BJ (cell line): ENCODE data around the gene MORN5. TPM values are rescaled to one million over a fixed set of nuclear protein-coding genes. Genes with fewer than 3 reads are reported as not detected.

Experiments
- CTCF ChIA-PET: fragments of 350-600 bp; formaldehyde crosslinking; extraction: SDS; loops from one replicate; lab custom pipeline; 2021; ENCODE audit warnings: antibody characterized with exemption, inconsistent platforms; lab: Yijun Ruan, JAX
- POLR2A ChIA-PET: fragments of 300-600 bp; sonication (Branson Sonifier 250); formaldehyde crosslinking; extraction: SDS; loops from one replicate; lab custom pipeline; 2021; ENCODE audit warnings: antibody characterized with exemption; lab: Charles Lee
- DNase-seq: peaks from one replicate; pipeline ENCODE4 v3.0.0-alpha.2; 2011; ENCODE audit warnings: low read depth
- H3K27me3 ChIP-seq: 2 replicates; pipeline ENCODE4 v1.6.0; 2011; ENCODE audit warnings: low read length; ENCODE audit not compliant: control insufficient read depth, insufficient read depth
- H3K36me3 ChIP-seq: 2 replicates; pipeline ENCODE4 v1.5.1; 2011; ENCODE audit warnings: low read length; ENCODE audit not compliant: control insufficient read depth, insufficient read depth
- H3K4me3 ChIP-seq: 2 replicates; pipeline ENCODE4 v1.5.1; 2011; ENCODE audit warnings: low read depth, mild to moderate bottlenecking, control low read depth, low read length
- polyA plus RNA-seq: library from polyadenylated mRNA; depleted of rRNA; stranded (reverse); fragments of >200 nt; gene quantifications from 2 replicates; pipeline ENCODE4 v1.2.3, GENCODE V29; 2011
- TF ChIP-seq, protein P1 (sequence below): IDR thresholded peaks from 2 replicates; pipeline ENCODE4 v1.5.1; 2011; ENCODE audit warnings: low read depth, mild to moderate bottlenecking, control low read depth, inconsistent platforms, low read length, moderate library complexity; ENCODE audit not compliant: insufficient read depth

MORN5 gene
- polyA plus RNA-seq, 1 experiment = not detected

DNA sequence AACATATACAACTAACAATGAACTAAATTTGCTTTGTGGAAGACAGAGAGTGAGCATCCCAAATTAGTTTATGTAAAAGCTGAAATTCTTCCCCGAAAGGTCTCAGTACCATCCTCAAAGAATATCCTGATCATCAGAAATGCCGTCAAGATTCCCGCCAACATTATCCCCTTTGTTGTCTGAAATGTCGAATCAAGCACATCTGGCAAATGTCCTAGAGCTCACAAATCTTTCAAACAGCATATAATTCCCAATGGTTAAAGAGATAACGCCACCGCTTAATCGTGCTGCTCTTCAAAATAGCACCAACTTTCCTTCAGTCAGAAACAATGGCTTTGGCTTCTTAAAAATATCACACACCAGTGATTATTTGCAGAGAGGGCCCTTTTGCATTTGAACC is 23.8 kb downstream of the MORN5 start:
- peaks cover 12% of the 10 kb centered on the region for H3K27me3 ChIP-seq
- no peaks in the 10 kb centered on the region for H3K36me3 ChIP-seq
- no peak for DNase-seq
- ChIA-PET CTCF (interaction anchor here (1.6 kb wide), 1 partner anchor 85 kb away, joined by 4 read pairs; no protein-coding TSS in a partner anchor), POLR2A (no interaction called here)
- TF ChIP-seq, protein P1, sequence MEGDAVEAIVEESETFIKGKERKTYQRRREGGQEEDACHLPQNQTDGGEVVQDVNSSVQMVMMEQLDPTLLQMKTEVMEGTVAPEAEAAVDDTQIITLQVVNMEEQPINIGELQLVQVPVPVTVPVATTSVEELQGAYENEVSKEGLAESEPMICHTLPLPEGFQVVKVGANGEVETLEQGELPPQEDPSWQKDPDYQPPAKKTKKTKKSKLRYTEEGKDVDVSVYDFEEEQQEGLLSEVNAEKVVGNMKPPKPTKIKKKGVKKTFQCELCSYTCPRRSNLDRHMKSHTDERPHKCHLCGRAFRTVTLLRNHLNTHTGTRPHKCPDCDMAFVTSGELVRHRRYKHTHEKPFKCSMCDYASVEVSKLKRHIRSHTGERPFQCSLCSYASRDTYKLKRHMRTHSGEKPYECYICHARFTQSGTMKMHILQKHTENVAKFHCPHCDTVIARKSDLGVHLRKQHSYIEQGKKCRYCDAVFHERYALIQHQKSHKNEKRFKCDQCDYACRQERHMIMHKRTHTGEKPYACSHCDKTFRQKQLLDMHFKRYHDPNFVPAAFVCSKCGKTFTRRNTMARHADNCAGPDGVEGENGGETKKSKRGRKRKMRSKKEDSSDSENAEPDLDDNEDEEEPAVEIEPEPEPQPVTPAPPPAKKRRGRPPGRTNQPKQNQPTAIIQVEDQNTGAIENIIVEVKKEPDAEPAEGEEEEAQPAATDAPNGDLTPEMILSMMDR = no peak
- no peak overlapping the region for H3K4me3 ChIP-seq

DNA sequence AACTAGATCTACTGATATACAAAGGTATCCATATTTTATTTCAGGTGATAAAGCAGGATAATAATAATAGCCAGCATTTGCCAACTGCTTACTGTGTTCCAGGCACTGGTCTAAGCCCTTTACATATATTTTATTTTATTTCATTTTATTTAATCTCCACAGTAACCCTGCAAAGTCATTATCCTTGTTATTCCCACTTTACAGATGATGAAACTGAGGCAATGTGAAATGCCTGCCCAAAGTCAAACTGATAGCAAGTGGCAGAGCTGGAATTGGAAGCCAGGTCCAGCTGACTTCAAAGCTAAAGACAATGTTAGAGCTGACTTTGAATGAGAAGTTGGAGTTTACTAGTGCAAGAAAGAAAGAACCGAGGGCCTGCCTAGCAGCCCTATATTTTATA is 24.8 kb downstream of the MORN5 start:
- ChIA-PET POLR2A (no interaction called here), CTCF (no interaction called here)
- H3K27me3 ChIP-seq = peaks cover 12% of the 10 kb centered on the region
- H3K4me3 ChIP-seq = no peak overlapping the region
- TF ChIP-seq, protein P1 = no peak
- DNase-seq = no peak
- no peaks in the 10 kb centered on the region for H3K36me3 ChIP-seq

DNA sequence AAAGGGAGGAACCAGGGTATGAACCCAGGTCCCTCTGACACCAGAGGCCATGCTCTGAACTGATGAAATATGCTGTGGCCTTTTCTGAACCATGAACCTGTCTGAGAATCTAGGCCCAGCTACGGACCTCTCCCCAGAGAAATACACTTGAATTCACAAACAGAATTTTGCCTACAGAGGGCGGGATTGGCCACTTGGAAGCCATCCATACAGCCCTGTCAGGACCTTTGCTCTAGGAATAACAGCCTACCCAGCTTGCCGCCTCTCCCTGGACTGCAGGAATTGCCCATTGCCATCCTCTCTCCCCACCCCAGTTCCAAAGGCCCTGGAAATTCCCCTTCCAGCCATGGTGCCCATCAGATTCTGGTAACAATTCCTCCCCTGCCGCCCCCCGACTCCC is 26.6 kb downstream of the MORN5 start:
- Histone ChIP-seq H3K36me3 (no peaks in the 10 kb centered on the region), H3K27me3 (peaks cover 12% of the 10 kb centered on the region), H3K4me3 (no peak overlapping the region)
- ChIA-PET POLR2A (no interaction called here), CTCF (no interaction called here)
- TF ChIP-seq, protein P1 = no peak
- no peak for DNase-seq

DNA sequence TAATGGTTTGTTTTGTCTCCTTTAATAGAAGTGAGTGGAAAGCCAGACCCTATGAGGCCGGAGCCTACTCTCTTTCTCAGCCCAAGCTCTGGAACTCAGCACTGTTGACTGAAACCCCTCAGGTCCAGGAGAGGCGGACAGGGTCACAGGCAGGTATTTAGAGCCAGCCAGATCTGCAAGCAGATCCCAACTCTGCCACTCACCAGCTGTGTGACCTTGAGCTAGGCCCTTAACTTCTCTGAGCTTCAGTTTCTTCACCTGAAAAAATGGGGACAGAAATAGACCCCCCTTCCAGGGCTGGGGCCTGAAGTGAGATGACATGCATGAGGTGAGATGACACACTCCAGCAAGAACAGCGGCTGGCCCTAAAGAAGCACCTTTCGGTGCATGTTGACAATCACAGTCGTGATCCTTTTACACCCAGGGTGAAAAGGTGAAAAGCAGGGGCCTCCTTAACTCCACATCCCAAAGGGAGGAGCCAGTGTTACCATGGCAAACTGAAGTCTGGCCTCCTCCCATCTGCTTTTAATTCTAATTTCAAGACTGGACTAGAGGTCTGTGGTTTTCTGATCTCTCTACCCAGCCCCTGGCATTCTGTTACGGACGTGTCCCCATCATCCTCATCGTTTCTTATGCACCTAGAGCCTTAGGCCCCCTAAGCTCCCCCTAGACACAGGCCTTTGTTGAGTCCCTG is 27.2 kb downstream of the MORN5 start:
- CTCF ChIA-PET = interaction anchor here (0.6 kb wide), 1 partner anchor 22 kb away, joined by 3 read pairs; no protein-coding TSS in a partner anchor

DNA sequence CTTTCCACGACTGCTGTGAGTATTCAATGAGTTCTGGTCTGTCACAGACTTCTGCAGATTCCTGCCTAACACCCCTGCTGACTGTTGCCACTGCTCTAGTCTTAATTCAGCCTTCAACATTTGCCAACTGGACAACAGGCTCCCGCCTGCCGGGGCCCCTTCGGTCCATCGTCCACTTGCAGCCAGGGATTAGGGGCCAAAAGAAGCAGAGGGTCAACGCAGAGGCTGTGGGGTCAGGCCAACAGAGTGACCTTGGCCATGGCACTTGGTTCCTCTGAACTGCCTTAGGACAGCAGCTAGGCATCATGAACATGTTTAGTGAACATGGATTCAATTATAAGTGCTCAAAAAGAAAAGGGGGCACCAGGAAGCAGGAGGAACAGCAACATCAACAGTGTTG is 28.7 kb downstream of the MORN5 start:
- ChIA-PET POLR2A (no interaction called here), CTCF (interaction anchor here (1.0 kb wide), 1 partner anchor 11 kb away, joined by 3 read pairs; no protein-coding TSS in a partner anchor)
- peaks cover 5% of the 10 kb centered on the region for H3K27me3 ChIP-seq
- H3K4me3 ChIP-seq = no peak overlapping the region
- H3K36me3 ChIP-seq = no peaks in the 10 kb centered on the region
- TF ChIP-seq, protein P1 = no peak
- DNase-seq = no peak

More for the DNA sequence above, 27.2 kb downstream of the MORN5 start:
- DNase-seq = no peak
- POLR2A ChIA-PET = no interaction called here
- H3K27me3 ChIP-seq = peaks cover 11% of the 10 kb centered on the region
- TF ChIP-seq, protein P1 = no peak
- H3K36me3 ChIP-seq = no peaks in the 10 kb centered on the region
- H3K4me3 ChIP-seq = no peak overlapping the region
